Stomach (tissue), 9 donors: ENCODE measurements around the gene BCCIP. TPM values are rescaled to one million over a fixed set of nuclear protein-coding genes. Genes with fewer than 3 reads are reported as not detected.

Source experiments
- DNase-seq, 2 donors: peaks; one replicate each; pipeline versions ENCODE4 v3.0.0 to v3.0.0-alpha.2; 2013 to 2019
- H3K27ac ChIP-seq, 5 donors: fragments of 200-600 bp in 4 of 5; sonication (generic) in 4 of 5; one replicate each; pipeline ENCODE4 v1.5.1; 2013 to 2019; ENCODE audit warnings: mild to moderate bottlenecking in 1 of 5, moderate library complexity in 1 of 5
- H3K27me3 ChIP-seq, 3 donors: fragments of 200-600 bp; sonication (generic); one replicate each; pipeline ENCODE4 v1.5.1; 2017 to 2019; ENCODE audit warnings: mixed run types in 1 of 3
- H3K36me3 ChIP-seq, 4 donors: fragments of 200-600 bp; sonication (generic); 1 replicate in 3 of 4; 2 replicates in 1 of 4; pipeline ENCODE4 v1.5.1; 2016 to 2019
- H3K4me1 ChIP-seq, 4 donors: fragments of 200-600 bp; sonication (generic); one replicate each; pipeline ENCODE4 v1.5.1; 2016 to 2019
- H3K4me3 ChIP-seq, 4 donors: fragments of 200-600 bp; sonication (generic) in 3 of 4; one replicate each; pipeline ENCODE4 v1.5.1; 2016 to 2019; ENCODE audit warnings: mild to moderate bottlenecking in 1 of 4
- H3K9me3 ChIP-seq, 4 donors: fragments of 200-600 bp; sonication (generic); one replicate each; pipeline ENCODE4 v1.5.1; 2016 to 2019
- EP300 ChIP-seq: sonication (generic); formaldehyde crosslinking; IDR thresholded peaks from one replicate; pipeline ENCODE4 v1.6.1; 2017; ENCODE audit warnings: antibody characterized with exemption
- POLR2A ChIP-seq, 4 donors: fragments of 450-650 bp; IDR thresholded peaks; one replicate each; pipeline ENCODE4 v1.6.1; 2016; ENCODE audit warnings: antibody characterized with exemption in 4 of 4, control low read depth in 2 of 4, mild to moderate bottlenecking in 1 of 4, moderate library complexity in 1 of 4
- POLR2AphosphoS5 ChIP-seq, 3 donors: sonication (generic); formaldehyde crosslinking; IDR thresholded peaks; one replicate each; pipeline ENCODE4 v1.6.1; 2016; ENCODE audit warnings: antibody characterized with exemption in 3 of 3
- WGBS, 5 donors: extraction: QIAGEN DNeasy Blood & Tissue Kit in 3 of 5; methylation state at CpG; one replicate each; pipeline versions ENCODE4 v1.1.5 to v1.1.7; 2013 to 2018; 5-methylcytosine and 5-hydroxymethylcytosine counted together
- intact Hi-C: fragments of 100-400 bp; cut with DNase I; formaldehyde crosslinking; loops from one replicate; pipeline ENCODE4 v1.15.1; 2023; ENCODE audit warnings: low total_unique reads
- polyA plus RNA-seq, 3 donors: library from polyadenylated mRNA; stranded (reverse); fragments of 200-250 nt; gene quantifications; one replicate each; pipeline ENCODE4 v1.2.3, GENCODE V29; 2013
- total RNA-seq, 5 donors: library from RNA; depleted of rRNA; stranded (reverse); fragments of >200 nt; gene quantifications; one replicate each; pipeline versions ENCODE4 v1.1.0 to v1.2.3, GENCODE V29; 2014 to 2016
- TF ChIP-seq, protein P1 (sequence below), 7 experiments: fragments of 450-650 bp in 4 of 7; fragments of 200-600 bp in 3 of 7; sonication (generic) in 3 of 7; IDR thresholded peaks; one replicate each; pipeline ENCODE4 v1.5.1; 2016 to 2019; ENCODE audit warnings: antibody characterized with exemption in 7 of 7, control low read depth in 2 of 7, mild to moderate bottlenecking in 1 of 7
- donor health status: healthy with polysubstance abuse.
- donor health status: Bipolar disorder and iron deficiency.
- donor health status: healthy.

The BCCIP gene
- total and polyA plus RNA-seq, 8 donors, result 4.1 to 75.2 (median 50.9) TPM

- no peak for TF ChIP-seq EP300
- TF ChIP-seq, protein P1, sequence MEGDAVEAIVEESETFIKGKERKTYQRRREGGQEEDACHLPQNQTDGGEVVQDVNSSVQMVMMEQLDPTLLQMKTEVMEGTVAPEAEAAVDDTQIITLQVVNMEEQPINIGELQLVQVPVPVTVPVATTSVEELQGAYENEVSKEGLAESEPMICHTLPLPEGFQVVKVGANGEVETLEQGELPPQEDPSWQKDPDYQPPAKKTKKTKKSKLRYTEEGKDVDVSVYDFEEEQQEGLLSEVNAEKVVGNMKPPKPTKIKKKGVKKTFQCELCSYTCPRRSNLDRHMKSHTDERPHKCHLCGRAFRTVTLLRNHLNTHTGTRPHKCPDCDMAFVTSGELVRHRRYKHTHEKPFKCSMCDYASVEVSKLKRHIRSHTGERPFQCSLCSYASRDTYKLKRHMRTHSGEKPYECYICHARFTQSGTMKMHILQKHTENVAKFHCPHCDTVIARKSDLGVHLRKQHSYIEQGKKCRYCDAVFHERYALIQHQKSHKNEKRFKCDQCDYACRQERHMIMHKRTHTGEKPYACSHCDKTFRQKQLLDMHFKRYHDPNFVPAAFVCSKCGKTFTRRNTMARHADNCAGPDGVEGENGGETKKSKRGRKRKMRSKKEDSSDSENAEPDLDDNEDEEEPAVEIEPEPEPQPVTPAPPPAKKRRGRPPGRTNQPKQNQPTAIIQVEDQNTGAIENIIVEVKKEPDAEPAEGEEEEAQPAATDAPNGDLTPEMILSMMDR (IDR thresholded peaks at IDR 0.05), result no peak
- no peak for TF ChIP-seq POLR2A (IDR thresholded peaks at IDR 0.05)
- no peak for TF ChIP-seq POLR2AphosphoS5 (IDR thresholded peaks at IDR 0.05)
Measured at GRCh38 chr10:125816548-125816947, 6.8 kb upstream of the BCCIP start.

DNA sequence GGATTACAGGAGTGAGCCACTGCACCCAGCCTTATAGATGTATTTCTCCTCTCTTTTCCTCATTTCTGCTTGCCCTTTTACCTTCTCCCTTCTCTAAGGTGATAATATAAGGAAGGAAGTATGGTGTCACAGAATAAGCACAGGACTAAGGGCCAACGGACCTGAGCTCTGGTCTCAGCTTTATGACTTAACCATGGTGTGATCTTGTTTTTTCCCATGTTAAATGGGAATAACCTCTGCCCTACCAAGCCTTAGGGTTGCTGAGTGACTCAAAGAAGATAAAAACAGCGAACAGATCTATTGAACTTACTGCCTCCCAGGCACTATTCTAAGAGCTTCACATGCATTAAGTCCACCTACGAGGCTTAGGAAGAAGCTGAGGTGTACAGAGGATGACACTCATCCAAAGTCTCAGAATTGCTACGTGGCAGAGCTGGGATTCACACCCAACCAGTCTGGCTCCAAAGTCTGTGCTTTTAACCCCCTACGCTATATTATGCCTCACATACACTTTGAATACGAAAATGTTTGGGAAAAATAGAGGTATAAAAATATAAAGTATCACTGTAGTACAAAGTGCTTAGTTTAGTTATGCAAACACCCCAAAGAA is 5.9 kb upstream of the BCCIP start:
- no peak for DNase-seq
- no peak overlapping the region for H3K27ac ChIP-seq
- TF ChIP-seq POLR2A (IDR thresholded peaks at IDR 0.05), result no peak
- TF ChIP-seq, protein P1 (IDR thresholded peaks at IDR 0.05), result no peak
- no peak for TF ChIP-seq EP300
- WGBS, 5 donors, result 75 to 81% (median 80%) methylated on average over 6 of the region's 6 CpGs
- H3K36me3 ChIP-seq, result peaks cover 18 to 36% (median 35%) of the 10 kb centered on the region in 4 donors
- intact Hi-C loops, result no loop called here
- no peaks in the 10 kb centered on the region for H3K27me3 ChIP-seq
- peaks cover 10 to 21% (median 15%) of the 10 kb centered on the region in 4 donors for H3K4me1 ChIP-seq
- no peak overlapping the region for H3K4me3 ChIP-seq
- no peaks in the 10 kb centered on the region for H3K9me3 ChIP-seq

More at GRCh38 chr10:125816548-125816947, 6.8 kb upstream of the BCCIP start:
- H3K36me3 ChIP-seq, result peaks cover 18 to 43% (median 39%) of the 10 kb centered on the region in 4 donors
- H3K9me3 ChIP-seq, result no peaks in the 10 kb centered on the region
- no peak overlapping the region for H3K27ac ChIP-seq
- DNase-seq, result no peak
- WGBS, 5 donors, result 72 to 83% (median 76%) methylated on average over 4 of the region's 4 CpGs
- peaks cover under 1 to 12% (median 6%) of the 10 kb centered on the region in 4 donors for H3K4me1 ChIP-seq
- no peak overlapping the region for H3K4me3 ChIP-seq
- intact Hi-C loops, result no loop called here
- no peaks in the 10 kb centered on the region for H3K27me3 ChIP-seq

DNA sequence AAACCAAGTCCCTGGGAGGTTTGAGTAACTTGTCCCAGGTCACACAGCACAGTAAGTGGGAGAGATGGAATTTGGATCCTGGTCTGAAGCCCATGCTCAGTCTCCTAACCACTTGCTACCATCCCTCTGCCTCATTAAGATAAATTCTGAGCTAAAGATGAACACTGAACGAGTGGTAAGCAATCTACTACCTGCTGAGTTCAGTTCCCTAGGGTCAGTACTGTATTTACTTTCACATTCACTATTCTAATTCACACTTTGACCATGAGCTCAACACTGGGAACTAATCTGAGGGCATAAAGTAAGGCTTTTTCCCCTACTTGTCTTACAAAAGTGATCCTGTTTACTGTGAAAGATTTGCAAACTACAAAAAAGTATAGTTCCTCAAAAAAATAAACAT is 2.6 kb upstream of the BCCIP start:
- TF ChIP-seq, protein P1 (IDR thresholded peaks at IDR 0.05), result no peak
- TF ChIP-seq POLR2A (IDR thresholded peaks at IDR 0.05) (no peak), POLR2AphosphoS5 (IDR thresholded peaks at IDR 0.05) (no peak), EP300 (no peak)
- 22 to 50% (median 31%) methylated on average over 1 of the region's 1 CpG for WGBS, 5 donors
- intact Hi-C loops, result no loop called here

DNA sequence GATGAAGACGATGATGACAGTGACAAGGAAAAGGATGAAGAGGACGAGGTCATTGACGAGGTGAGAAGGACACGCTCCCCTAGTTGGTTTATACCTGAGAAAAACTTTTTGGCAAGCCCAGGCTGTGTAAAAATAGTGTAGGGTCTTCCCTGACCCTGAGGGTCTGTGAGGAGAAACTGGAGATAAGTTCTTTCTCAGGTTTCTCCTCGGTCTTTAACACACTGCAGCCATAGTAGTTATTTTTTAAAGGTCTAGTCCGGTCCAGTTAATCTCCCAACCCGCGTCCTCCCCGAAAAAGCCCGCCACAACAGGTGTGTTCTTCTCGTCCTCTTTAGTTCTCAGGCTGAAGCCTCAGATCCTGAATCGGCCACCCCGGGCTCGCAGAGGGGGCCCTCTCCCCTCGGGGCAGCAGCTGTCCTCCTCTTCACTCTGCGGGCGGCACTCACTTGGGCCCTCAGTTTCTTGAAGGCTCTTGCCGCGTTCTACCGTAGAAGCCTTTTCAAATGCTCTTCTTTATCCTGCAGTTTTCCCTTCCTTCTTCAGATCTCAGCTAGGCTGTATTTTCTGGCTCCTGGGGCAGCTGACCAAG is 411 bp downstream of the BCCIP start:
- Histone ChIP-seq H3K4me3 (peak overlapping the region; percentile 83 to 96 (median 90)), H3K36me3 (peaks cover 14 to 23% (median 22%) of the 10 kb centered on the region in 4 donors), H3K9me3 (no peaks in the 10 kb centered on the region), H3K4me1 (peaks cover 31 to 57% (median 45%) of the 10 kb centered on the region in 4 donors), H3K27me3 (no peaks in the 10 kb centered on the region), H3K27ac (peak overlapping the region; percentile 86 to 90 (median 89))
- intact Hi-C loops, result no loop called here
- 0% methylated on average over 20 of the region's 20 CpGs for WGBS, 5 donors
- peak in 1 of 2 donors; percentile 20 for DNase-seq
- TF ChIP-seq, protein P1 (IDR thresholded peaks at IDR 0.05), result no peak
- TF ChIP-seq POLR2A (IDR thresholded peaks at IDR 0.05) (no peak), EP300 (no peak), POLR2AphosphoS5 (IDR thresholded peaks at IDR 0.05) (no peak)

More for the DNA sequence above, 2.6 kb upstream of the BCCIP start:
- peaks cover 23 to 43% (median 37%) of the 10 kb centered on the region in 4 donors for H3K4me1 ChIP-seq
- H3K4me3 ChIP-seq, result no peak overlapping the region
- no peak for DNase-seq
- H3K27me3 ChIP-seq, result no peaks in the 10 kb centered on the region
- H3K9me3 ChIP-seq, result no peaks in the 10 kb centered on the region
- peaks cover 0 to 8% (median 6%) of the 10 kb centered on the region in 4 donors for H3K36me3 ChIP-seq
- H3K27ac ChIP-seq, result peak overlapping the region in 1 of 5 donors; percentile 16
